OCI-LY1 (cell line): Measurements from ENCODE around the gene CCDC40.

ENCODE experiments used
- CTCF ChIP-seq: fragments of 200-600 bp; sonication (generic), shearing (Covaris generic); IDR thresholded peaks from 2 replicates; pipeline ENCODE4 v1.5.1; 2017; ENCODE audit warnings: mild to moderate bottlenecking, antibody characterized with exemption, low read length, moderate library complexity, mixed read lengths
- EZH2 ChIP-seq: fragments of 200-600 bp; sonication (generic), shearing (Covaris generic); IDR thresholded peaks from 2 replicates; pipeline ENCODE4 v1.8.0; 2017; ENCODE audit warnings: borderline replicate concordance, mixed run types, mild to moderate bottlenecking, antibody characterized with exemption, low read length, moderate library complexity, mixed read lengths

- TF ChIP-seq CTCF (no peak), EZH2 (no peak)
Observed at GRCh38 chr17:80100035-80100323, 63.5 kb downstream of the CCDC40 start.
